MM.1S (cell line): ENCODE data around the gene HNF4A.

Experiments
- CTCF ChIP-seq: fragments of 300-600 bp; sonication (generic); IDR thresholded peaks from 2 replicates; pipeline ENCODE4 v1.5.1; 2016; ENCODE audit warnings: antibody characterized with exemption, low read length, mixed read lengths
- EZH2 ChIP-seq: fragments of 300-600 bp; sonication (generic); optimal IDR thresholded peaks from 2 replicates; pipeline ENCODE3; 2017; ENCODE audit warnings: low read depth, mild to moderate bottlenecking, antibody characterized with exemption, low read length, mixed read lengths
- EZH2phosphoT487 ChIP-seq: fragments of 300-600 bp; sonication (generic); IDR thresholded peaks from 2 replicates; pipeline ENCODE4 v1.6.1; 2018; ENCODE audit warnings: antibody characterized with exemption, low read length

- TF ChIP-seq CTCF (no peak), EZH2phosphoT487 (no peak), EZH2 (no peak)
Observed at GRCh38 chr20:44450281-44450889, 94.9 kb downstream of the HNF4A start.
